Activated CD4-positive, alpha-beta T cell treated with anti-CD3 and anti-CD28 coated beads, Interleukin-2, amount 10 ng/mL, durations not matched to agents 24 days and 14 days (primary cell): ENCODE data around the gene HLA-DQB2. TPM values are rescaled to one million over a fixed set of nuclear protein-coding genes. Genes with fewer than 3 reads are reported as not detected.
A peak's percentile ranks its signal among the peaks of the same experiment; 100 is the strongest.
"Not testable (repeated sequence)": the region's sequence is repeated elsewhere in the genome, so short reads cannot be mapped to it uniquely, and the experiment has no call there.

Experiments used
- DNase-seq: peaks from one replicate; pipeline ENCODE4 v3.0.0; 2022
- H3K27ac Mint-ChIP-seq: one replicate; pipeline ENCODE4 v1.8.0; 2022; ENCODE audit warnings: mild to moderate bottlenecking, mixed read lengths
- H3K27me3 Mint-ChIP-seq: one replicate; pipeline ENCODE4 v1.8.0; 2022; ENCODE audit warnings: mixed read lengths
- H3K36me3 Mint-ChIP-seq: one replicate; pipeline ENCODE4 v1.8.0; 2022; ENCODE audit warnings: low read depth, mild to moderate bottlenecking, mixed read lengths
- H3K4me1 Mint-ChIP-seq: one replicate; pipeline ENCODE4 v1.8.0; 2021; ENCODE audit warnings: mixed read lengths
- H3K4me3 Mint-ChIP-seq: one replicate; pipeline ENCODE4 v1.8.0; 2022; ENCODE audit warnings: mild to moderate bottlenecking, moderate library complexity, mixed read lengths
- H3K9me3 Mint-ChIP-seq: one replicate; pipeline ENCODE4 v1.8.0; 2021; ENCODE audit warnings: mixed read lengths
- intact Hi-C: fragments of 100-400 bp; cut with micrococcal nuclease; formaldehyde crosslinking; loops from one replicate; pipeline ENCODE4 v1.15.1; 2023
- total RNA-seq: library from RNA; stranded (reverse); gene quantifications from 2 replicates; pipeline ENCODE4 v1.2.3, GENCODE V29; 2022

HLA-DQB2 gene
- total RNA-seq, result 0.28 and 0.72 TPM in 2 replicates

DNA sequence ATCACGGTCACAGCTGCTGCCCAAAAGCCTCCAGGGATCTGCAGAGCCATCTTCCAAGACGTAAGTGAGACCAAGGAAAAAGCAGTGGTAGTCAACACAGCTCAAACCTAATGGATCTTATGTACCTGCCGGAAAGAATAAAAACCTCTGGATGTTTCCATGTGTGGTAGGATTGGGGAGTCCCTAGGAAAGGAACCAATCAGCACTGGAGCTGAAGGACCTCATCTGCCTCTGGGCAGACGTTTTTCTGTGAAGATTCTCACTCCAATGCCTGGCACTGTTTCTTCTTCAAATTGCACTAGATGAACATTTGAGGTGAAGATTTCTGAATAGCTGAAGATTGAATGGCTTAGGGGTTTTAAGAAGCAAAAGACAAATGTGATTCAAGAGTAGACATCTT lies at the start of gene HLA-DQB2:
TSS of gene HLA-DQB2 (minus strand) at position 112 of the 400 bp plus-strand sequence. CDS start at position 50, 62 bp downstream.
- H3K9me3 Mint-ChIP-seq, result no peaks in the 10 kb centered on the region
- H3K27ac Mint-ChIP-seq, result no peak within 1 kb of the TSS
- no peaks in the 10 kb centered on the region for H3K36me3 Mint-ChIP-seq
- no peak within 1 kb of the TSS for H3K4me3 Mint-ChIP-seq
- H3K4me1 Mint-ChIP-seq, result no peaks in the 10 kb centered on the region
- no peak for DNase-seq
- intact Hi-C loops, result no loop called here
- peaks cover 57% of the 10 kb centered on the region for H3K27me3 Mint-ChIP-seq

DNA sequence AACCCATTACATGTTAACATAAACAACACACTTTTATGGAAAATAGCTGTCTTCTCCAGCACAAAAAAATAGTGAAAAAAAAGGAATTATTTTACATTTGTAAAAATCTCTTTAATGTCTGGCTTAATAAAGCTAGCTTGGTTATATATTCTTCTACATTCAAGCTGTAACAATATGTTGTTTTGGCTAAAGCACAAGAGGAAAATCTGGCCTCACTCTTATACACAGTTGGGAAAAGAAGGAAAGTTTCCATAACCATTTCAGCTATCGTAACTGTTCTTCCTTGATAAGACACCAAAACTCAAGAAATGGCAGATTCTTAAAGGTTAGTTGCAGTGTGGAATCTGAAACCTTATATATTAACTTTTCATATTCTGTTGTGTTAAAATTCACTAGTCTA lies 45.8 kb upstream of the HLA-DQB2 start:
- Mint-ChIP-seq H3K27ac (no peak overlapping the region), H3K36me3 (peaks cover 4% of the 10 kb centered on the region), H3K4me3 (no peak overlapping the region), H3K27me3 (peaks cover 23% of the 10 kb centered on the region), H3K9me3 (no peaks in the 10 kb centered on the region), H3K4me1 (peaks cover 7% of the 10 kb centered on the region)
- intact Hi-C loops, result no loop called here
- DNase-seq, result no peak

DNA sequence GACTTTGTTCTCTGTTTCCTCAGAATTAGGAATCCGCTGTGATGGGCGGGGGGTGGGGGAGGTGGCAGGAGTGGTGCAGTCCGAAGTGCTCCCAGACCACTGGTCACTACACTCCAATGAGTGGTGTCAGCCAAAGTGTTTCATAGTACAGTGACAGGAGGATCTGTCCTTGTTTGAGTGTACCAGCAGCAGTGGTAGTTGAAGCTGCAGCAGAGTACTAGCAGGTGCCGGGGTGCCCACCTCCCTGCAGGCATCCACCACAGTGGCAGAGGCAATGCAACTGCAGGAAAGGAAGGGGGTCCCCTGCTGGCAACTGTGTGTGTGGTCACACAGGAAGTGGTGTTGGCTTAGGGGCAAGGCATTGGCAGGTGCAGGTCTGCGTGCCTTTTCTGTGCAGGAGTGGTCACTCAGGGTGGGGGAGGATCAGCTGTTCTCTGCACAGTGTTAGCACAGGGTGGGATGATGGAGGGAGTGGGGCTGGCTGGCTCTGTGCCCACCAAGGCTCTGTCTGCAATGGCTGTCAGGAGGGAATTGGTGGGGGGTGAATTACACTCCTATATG lies 43.8 kb upstream of the HLA-DQB2 start:
- Mint-ChIP-seq H3K4me3 (no peak overlapping the region), H3K36me3 (peaks cover 2% of the 10 kb centered on the region), H3K27me3 (peaks cover 40% of the 10 kb centered on the region), H3K27ac (no peak overlapping the region), H3K9me3 (no peaks in the 10 kb centered on the region), H3K4me1 (peaks cover 7% of the 10 kb centered on the region)
- intact Hi-C loops, result no loop called here
- peak; percentile 53 for DNase-seq

- H3K4me3 Mint-ChIP-seq, intact Hi-C loops, H3K27ac Mint-ChIP-seq, H3K36me3 Mint-ChIP-seq, H3K4me1 Mint-ChIP-seq, H3K9me3 Mint-ChIP-seq: not testable (repeated sequence)
- H3K27me3 Mint-ChIP-seq, result peaks cover 51% of the 10 kb centered on the region
- peak; percentile 16 for DNase-seq
These were observed 42.1 kb upstream of the HLA-DQB2 start for GRCh38 chr6:32805404-32805803.

GRCh38 chr6:32803416-32803815 lies 40.1 kb upstream of the HLA-DQB2 start:
- no peak overlapping the region for H3K4me3 Mint-ChIP-seq
- H3K27ac Mint-ChIP-seq, result no peak overlapping the region
- no peaks in the 10 kb centered on the region for H3K9me3 Mint-ChIP-seq
- H3K27me3 Mint-ChIP-seq, result peaks cover 64% of the 10 kb centered on the region
- peaks cover 2% of the 10 kb centered on the region for H3K36me3 Mint-ChIP-seq
- intact Hi-C loops, result no loop called here
- peaks cover 7% of the 10 kb centered on the region for H3K4me1 Mint-ChIP-seq
- DNase-seq, result peak; percentile 26

GRCh38 chr6:32799740-32800139 lies 36.4 kb upstream of the HLA-DQB2 start:
- intact Hi-C loops, result loop anchor here (5.0 to 10.0 kb wide), 3 partner anchors 97 to 555 kb away; no protein-coding TSS in a partner anchor
- H3K4me1 Mint-ChIP-seq, result peaks cover 18% of the 10 kb centered on the region
- H3K36me3 Mint-ChIP-seq, result no peaks in the 10 kb centered on the region
- no peak overlapping the region for H3K27ac Mint-ChIP-seq
- H3K27me3 Mint-ChIP-seq, result peaks cover 63% of the 10 kb centered on the region
- H3K9me3 Mint-ChIP-seq, result no peaks in the 10 kb centered on the region
- no peak for DNase-seq
- no peak overlapping the region for H3K4me3 Mint-ChIP-seq

DNA sequence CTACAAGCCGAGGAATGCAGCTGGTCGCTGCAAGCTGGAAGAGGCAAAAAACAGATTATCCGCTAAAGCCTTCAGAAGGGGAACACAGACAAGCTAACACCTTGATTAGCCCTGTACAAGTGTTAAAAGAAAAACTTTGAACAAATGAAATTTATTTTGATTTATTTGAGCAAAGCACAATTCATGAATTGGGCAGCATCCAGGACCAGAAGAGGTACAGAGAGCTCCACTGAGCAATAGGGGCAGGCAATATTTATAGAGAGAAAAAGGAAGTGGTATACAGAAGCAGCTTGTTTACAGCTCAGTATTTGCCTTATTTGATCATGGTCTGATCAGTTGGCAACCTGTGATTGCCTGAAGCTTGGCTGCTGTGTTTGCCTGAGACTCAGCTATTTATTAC lies 35.8 kb upstream of the HLA-DQB2 start:
- H3K9me3 Mint-ChIP-seq, result no peaks in the 10 kb centered on the region
- H3K36me3 Mint-ChIP-seq, result no peaks in the 10 kb centered on the region
- no peak overlapping the region for H3K27ac Mint-ChIP-seq
- intact Hi-C loops, result loop anchor here (5.0 to 10.0 kb wide), 3 partner anchors 97 to 554 kb away; no protein-coding TSS in a partner anchor
- H3K4me1 Mint-ChIP-seq, result peaks cover 24% of the 10 kb centered on the region
- no peak for DNase-seq
- H3K27me3 Mint-ChIP-seq, result peaks cover 63% of the 10 kb centered on the region
- no peak overlapping the region for H3K4me3 Mint-ChIP-seq

DNA sequence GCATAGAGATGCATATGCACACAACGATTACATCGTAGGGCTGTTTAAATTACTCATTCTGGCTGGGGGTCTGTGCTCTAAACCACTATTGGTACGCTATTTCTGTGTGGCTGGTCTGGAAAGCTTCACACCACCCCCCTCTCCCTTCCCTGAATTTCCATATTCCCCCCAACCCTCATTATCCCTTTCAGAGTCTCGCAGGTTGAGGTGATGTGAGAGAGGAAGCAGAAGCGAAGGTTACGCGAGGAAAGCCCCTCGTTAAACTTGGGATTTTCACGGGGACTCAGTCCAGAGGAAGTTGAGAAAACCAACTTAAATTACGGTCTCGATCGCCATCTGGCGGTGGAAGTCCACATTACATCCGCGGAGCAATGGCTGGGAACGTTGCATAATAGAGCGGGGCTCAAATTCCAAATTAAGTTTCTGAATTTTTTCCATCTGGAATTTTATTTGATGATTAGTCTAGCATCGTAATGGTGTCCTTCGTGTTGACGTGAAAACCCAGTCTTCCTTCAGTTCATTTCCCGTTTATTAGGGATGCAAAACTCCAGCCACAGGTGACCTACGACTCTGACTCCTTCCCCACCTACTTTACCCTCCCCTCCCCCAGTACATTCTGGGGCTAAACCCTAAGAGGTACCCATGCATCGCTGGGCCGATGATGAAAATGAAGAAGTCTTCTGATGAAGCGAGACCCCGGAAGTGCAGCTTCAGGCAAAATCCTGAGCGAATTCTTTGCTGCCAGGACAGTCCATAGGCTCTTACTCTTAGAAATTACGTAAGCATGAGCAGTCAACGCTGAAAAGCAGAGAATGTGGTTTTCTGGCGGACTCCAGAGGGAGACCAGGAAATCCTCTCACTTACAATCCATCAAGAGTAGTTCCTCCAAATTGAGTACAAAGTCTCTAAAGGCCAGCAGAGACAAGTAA lies 33.8 kb upstream of the HLA-DQB2 start:
- no peaks in the 10 kb centered on the region for H3K36me3 Mint-ChIP-seq
- H3K4me3 Mint-ChIP-seq, result peak overlapping the region; percentile 74
- peaks cover 62% of the 10 kb centered on the region for H3K27me3 Mint-ChIP-seq
- no peak overlapping the region for H3K27ac Mint-ChIP-seq
- H3K4me1 Mint-ChIP-seq, result peaks cover 31% of the 10 kb centered on the region
- intact Hi-C loops, result loop anchor here (1.0 to 10.0 kb wide), 4 partner anchors 95 to 552 kb away; no protein-coding TSS in a partner anchor
- DNase-seq, result peak; percentile 93
- no peaks in the 10 kb centered on the region for H3K9me3 Mint-ChIP-seq

- H3K36me3 Mint-ChIP-seq, result no peaks in the 10 kb centered on the region
- H3K9me3 Mint-ChIP-seq, result no peaks in the 10 kb centered on the region
- peaks cover 31% of the 10 kb centered on the region for H3K4me1 Mint-ChIP-seq
- H3K27ac Mint-ChIP-seq, result no peak overlapping the region
- H3K27me3 Mint-ChIP-seq, result peaks cover 61% of the 10 kb centered on the region
- DNase-seq, result no peak
- no peak overlapping the region for H3K4me3 Mint-ChIP-seq
- intact Hi-C loops, result loop anchor here (10.0 kb wide), 1 partner anchor 550 kb away; no protein-coding TSS in a partner anchor
These were observed 31.2 kb upstream of the HLA-DQB2 start for GRCh38 chr6:32794510-32794909.

GRCh38 chr6:32792901-32793435 lies 29.6 kb upstream of the HLA-DQB2 start:
- Mint-ChIP-seq H3K36me3 (no peaks in the 10 kb centered on the region), H3K4me3 (no peak overlapping the region), H3K27me3 (peaks cover 59% of the 10 kb centered on the region), H3K4me1 (peaks cover 31% of the 10 kb centered on the region), H3K9me3 (no peaks in the 10 kb centered on the region), H3K27ac (no peak overlapping the region)
- no peak for DNase-seq
- intact Hi-C loops, result loop anchor here (10.0 kb wide), 1 partner anchor 548 kb away; no protein-coding TSS in a partner anchor

DNA sequence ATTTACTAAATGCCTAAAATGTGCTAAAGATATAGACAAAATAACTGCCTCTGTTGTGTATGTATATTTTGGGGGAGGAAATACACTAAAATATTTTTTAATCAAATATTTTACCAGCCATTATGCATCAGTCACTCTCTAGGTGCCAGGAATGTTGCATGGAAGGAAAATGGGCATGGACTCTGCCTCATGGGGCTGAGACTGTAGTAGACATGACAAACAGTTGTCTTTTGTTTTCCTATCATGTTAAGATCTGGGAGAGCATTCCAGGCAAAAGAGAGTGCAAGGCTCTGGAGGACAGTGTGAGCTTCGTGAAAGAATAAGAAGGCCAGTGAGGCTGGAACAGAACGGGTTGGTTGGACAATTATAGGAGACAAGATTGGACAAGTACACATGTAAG lies 27.0 kb upstream of the HLA-DQB2 start:
- no peak for DNase-seq
- H3K9me3 Mint-ChIP-seq, result no peaks in the 10 kb centered on the region
- H3K36me3 Mint-ChIP-seq, result no peaks in the 10 kb centered on the region
- H3K27me3 Mint-ChIP-seq, result peaks cover 70% of the 10 kb centered on the region
- intact Hi-C loops, result loop anchor here (10.0 kb wide), 1 partner anchor 546 kb away; no protein-coding TSS in a partner anchor
- no peak overlapping the region for H3K27ac Mint-ChIP-seq
- peaks cover 16% of the 10 kb centered on the region for H3K4me1 Mint-ChIP-seq
- no peak overlapping the region for H3K4me3 Mint-ChIP-seq

DNA sequence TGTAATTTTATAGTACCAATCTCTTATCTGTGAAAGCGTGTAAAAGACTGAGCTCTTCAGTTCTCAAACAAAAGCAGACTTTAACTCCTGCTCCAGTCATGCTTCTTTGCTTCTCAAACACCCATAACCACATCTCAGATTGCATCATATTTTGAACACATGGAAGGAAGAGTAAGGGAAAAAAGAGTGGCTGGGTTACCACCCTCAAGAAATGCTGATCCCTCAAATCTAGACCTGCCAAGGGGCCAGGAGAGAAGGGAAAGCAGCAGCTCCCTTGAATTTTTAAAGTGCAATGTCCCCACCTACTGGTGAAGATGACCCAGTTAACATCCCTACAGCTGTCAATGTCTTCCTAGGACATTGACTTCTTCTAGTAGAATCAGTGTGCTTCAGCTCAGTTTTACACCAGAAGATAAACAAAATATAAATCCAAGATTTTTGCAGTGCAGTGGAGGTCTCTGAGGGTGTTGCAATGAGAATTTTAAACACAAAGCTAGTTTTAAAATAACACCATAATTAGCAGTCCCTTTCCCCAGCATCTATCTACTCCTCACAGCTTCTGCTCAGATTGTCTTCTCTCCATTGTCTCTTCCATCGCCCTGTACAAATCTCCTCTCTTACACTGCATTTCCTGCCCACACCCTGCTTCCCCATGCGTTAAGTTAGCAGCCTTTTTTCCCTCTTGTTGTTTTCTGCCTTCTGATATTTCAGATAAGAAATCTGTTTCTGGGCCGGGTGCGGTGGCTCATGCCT lies 22.6 kb upstream of the HLA-DQB2 start:
- H3K9me3 Mint-ChIP-seq, result no peaks in the 10 kb centered on the region
- intact Hi-C loops, result no loop called here
- H3K4me3 Mint-ChIP-seq, result no peak overlapping the region
- no peaks in the 10 kb centered on the region for H3K4me1 Mint-ChIP-seq
- no peak overlapping the region for H3K27ac Mint-ChIP-seq
- H3K36me3 Mint-ChIP-seq, result no peaks in the 10 kb centered on the region
- peaks cover 58% of the 10 kb centered on the region for H3K27me3 Mint-ChIP-seq
- DNase-seq, result peak; percentile 81

DNA sequence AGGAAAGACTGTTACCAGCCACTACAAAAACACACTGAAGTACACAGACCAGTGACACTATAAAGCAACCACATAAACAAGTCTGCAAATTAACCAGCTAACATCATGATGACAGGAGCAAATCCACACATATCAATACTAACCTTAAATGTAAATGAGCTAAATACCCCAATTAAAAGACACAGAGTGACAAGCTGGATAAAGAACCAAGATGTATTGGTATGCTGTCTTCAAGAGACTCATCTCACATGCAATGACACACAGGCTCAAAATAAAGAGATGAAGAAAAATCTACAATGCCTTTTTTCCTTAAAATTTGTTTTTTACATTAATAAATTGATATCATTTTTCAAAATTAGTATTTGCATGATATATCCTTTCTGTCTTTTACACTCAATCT lies 19.6 kb upstream of the HLA-DQB2 start:
- H3K36me3 Mint-ChIP-seq, H3K4me3 Mint-ChIP-seq, H3K9me3 Mint-ChIP-seq, H3K4me1 Mint-ChIP-seq, H3K27ac Mint-ChIP-seq, DNase-seq: not testable (repeated sequence)
- H3K27me3 Mint-ChIP-seq, result peaks cover 57% of the 10 kb centered on the region
- intact Hi-C loops, result loop anchor here (5.0 kb wide), 1 partner anchor 81 kb away; no protein-coding TSS in a partner anchor
